Measurements from ENCODE around the gene ZKSCAN3.

The ZKSCAN3 gene

DNA sequence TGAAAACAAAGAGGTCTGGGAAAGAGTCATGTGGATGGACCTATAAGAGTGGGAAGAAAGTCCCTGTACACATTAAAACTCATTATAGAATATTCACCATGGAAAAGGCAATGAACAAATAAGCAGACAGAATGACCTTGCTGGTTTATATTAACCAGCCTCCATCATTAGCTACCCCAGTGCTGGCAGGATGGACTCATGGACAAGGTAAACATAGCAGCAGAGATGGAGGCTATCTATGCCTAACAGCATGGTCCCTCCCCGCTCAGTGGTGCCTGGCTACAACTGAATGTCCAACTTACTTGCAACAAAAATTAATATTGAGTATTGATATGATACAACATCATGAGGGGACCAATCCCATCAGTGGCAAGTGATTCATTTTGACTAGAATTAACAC, 4.5 kb upstream of the ZKSCAN3 start:
- Histone ChIP-seq H3K27ac (replicated peaks) (no peak overlapping the region), H3K27me3 (ENCODE audit: insufficient read depth, poor library complexity, severe bottlenecking) (no peaks in the 10 kb centered on the region), H3K4me3 (replicated peaks; ENCODE audit: insufficient read depth, low read length) (no peak overlapping the region)
- TF ChIP-seq, protein P1, sequence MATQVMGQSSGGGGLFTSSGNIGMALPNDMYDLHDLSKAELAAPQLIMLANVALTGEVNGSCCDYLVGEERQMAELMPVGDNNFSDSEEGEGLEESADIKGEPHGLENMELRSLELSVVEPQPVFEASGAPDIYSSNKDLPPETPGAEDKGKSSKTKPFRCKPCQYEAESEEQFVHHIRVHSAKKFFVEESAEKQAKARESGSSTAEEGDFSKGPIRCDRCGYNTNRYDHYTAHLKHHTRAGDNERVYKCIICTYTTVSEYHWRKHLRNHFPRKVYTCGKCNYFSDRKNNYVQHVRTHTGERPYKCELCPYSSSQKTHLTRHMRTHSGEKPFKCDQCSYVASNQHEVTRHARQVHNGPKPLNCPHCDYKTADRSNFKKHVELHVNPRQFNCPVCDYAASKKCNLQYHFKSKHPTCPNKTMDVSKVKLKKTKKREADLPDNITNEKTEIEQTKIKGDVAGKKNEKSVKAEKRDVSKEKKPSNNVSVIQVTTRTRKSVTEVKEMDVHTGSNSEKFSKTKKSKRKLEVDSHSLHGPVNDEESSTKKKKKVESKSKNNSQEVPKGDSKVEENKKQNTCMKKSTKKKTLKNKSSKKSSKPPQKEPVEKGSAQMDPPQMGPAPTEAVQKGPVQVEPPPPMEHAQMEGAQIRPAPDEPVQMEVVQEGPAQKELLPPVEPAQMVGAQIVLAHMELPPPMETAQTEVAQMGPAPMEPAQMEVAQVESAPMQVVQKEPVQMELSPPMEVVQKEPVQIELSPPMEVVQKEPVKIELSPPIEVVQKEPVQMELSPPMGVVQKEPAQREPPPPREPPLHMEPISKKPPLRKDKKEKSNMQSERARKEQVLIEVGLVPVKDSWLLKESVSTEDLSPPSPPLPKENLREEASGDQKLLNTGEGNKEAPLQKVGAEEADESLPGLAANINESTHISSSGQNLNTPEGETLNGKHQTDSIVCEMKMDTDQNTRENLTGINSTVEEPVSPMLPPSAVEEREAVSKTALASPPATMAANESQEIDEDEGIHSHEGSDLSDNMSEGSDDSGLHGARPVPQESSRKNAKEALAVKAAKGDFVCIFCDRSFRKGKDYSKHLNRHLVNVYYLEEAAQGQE (IDR thresholded peaks at IDR 0.05; ENCODE audit: insufficient replicate concordance, low read depth): no peak
- TF ChIP-seq GABPA (IDR thresholded peaks at IDR 0.05; ENCODE audit: low read depth): no peak
- TF ChIP-seq, protein P2, sequence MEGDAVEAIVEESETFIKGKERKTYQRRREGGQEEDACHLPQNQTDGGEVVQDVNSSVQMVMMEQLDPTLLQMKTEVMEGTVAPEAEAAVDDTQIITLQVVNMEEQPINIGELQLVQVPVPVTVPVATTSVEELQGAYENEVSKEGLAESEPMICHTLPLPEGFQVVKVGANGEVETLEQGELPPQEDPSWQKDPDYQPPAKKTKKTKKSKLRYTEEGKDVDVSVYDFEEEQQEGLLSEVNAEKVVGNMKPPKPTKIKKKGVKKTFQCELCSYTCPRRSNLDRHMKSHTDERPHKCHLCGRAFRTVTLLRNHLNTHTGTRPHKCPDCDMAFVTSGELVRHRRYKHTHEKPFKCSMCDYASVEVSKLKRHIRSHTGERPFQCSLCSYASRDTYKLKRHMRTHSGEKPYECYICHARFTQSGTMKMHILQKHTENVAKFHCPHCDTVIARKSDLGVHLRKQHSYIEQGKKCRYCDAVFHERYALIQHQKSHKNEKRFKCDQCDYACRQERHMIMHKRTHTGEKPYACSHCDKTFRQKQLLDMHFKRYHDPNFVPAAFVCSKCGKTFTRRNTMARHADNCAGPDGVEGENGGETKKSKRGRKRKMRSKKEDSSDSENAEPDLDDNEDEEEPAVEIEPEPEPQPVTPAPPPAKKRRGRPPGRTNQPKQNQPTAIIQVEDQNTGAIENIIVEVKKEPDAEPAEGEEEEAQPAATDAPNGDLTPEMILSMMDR (IDR thresholded peaks at IDR 0.05; ENCODE audit: insufficient read depth, low read length): no peak
- no peak for TF ChIP-seq SPI1 (IDR thresholded peaks at IDR 0.05; ENCODE audit: borderline replicate concordance, low read depth)
- TF ChIP-seq POLR2AphosphoS5 (IDR thresholded peaks at IDR 0.05; ENCODE audit: low read depth): no peak
- DNase-seq (ENCODE audit: low read depth in 1 of 2, low spot score in 1 of 2): no peak

DNA sequence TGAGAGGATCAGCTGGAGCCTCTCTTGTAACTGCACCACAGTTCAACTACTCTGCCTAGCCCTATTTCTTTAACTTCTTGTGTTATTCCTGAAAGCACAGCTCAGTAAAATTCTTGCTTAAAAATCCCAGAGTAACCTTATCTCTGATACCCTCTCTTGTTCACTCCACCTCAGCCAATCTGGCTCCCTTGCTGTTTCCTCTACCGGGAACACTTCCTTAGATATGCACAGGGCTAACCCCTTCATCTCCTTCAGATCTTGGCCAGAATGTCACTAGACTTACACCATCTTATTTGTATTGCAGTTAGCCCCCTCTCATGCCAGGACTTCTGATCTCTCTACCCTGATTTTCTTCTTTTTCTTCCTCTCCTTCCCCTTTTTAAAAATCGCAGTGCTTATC, 2.6 kb upstream of the ZKSCAN3 start:
- Histone ChIP-seq H3K4me3 (replicated peaks; ENCODE audit: insufficient read depth, low read length) (no peak overlapping the region), H3K27ac (replicated peaks) (no peak overlapping the region), H3K27me3 (ENCODE audit: insufficient read depth, poor library complexity, severe bottlenecking) (no peaks in the 10 kb centered on the region)
- no peak for DNase-seq (ENCODE audit: low read depth in 1 of 2, low spot score in 1 of 2)
- TF ChIP-seq, protein P1 (IDR thresholded peaks at IDR 0.05; ENCODE audit: insufficient replicate concordance, low read depth): no peak
- TF ChIP-seq POLR2AphosphoS5 (IDR thresholded peaks at IDR 0.05; ENCODE audit: low read depth) (no peak), SPI1 (IDR thresholded peaks at IDR 0.05; ENCODE audit: borderline replicate concordance, low read depth) (no peak), GABPA (IDR thresholded peaks at IDR 0.05; ENCODE audit: low read depth) (no peak)
- TF ChIP-seq, protein P2 (IDR thresholded peaks at IDR 0.05; ENCODE audit: insufficient read depth, low read length): no peak

DNA sequence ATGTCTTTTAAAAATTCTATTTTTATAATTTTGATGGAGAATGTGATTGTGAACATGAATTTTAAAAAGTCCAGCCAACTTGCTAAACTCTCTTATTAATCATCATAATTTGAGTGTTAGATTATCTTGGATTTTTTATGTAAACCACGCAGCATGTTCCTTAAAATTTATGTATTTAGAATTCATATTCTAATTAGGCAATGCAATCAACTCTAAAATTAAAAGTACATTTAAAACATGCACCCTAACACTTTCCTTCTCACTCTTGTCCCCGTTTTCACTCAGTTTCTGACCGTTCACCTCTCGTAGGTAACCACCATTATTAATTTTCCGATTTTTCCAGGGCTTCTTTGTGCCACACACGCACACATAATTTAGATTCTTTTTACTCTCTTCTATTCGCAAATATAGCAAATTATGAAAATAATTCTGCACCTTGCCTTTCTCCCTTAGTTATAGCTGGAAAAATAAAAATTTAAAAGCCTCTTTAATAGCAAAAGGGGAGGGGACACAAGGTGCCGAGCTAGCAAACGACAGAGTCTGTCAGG, 329 bp upstream of the ZKSCAN3 start:
- Histone ChIP-seq H3K27me3 (ENCODE audit: insufficient read depth, poor library complexity, severe bottlenecking) (no peaks in the 10 kb centered on the region), H3K27ac (replicated peaks) (peak overlapping the region; percentile 80), H3K4me3 (replicated peaks; ENCODE audit: insufficient read depth, low read length) (peak overlapping the region; percentile 57)
- no peak for DNase-seq (ENCODE audit: low read depth in 1 of 2, low spot score in 1 of 2)
- TF ChIP-seq, protein P2 (IDR thresholded peaks at IDR 0.05; ENCODE audit: insufficient read depth, low read length): no peak
- TF ChIP-seq POLR2AphosphoS5 (IDR thresholded peaks at IDR 0.05; ENCODE audit: low read depth) (no peak), SPI1 (IDR thresholded peaks at IDR 0.05; ENCODE audit: borderline replicate concordance, low read depth) (no peak), GABPA (IDR thresholded peaks at IDR 0.05; ENCODE audit: low read depth) (no peak)
- TF ChIP-seq, protein P1 (IDR thresholded peaks at IDR 0.05; ENCODE audit: insufficient replicate concordance, low read depth): no peak

All from HL-60 (cell line).